ENCODE results near the gene C4orf50.

C4orf50 gene

DNA sequence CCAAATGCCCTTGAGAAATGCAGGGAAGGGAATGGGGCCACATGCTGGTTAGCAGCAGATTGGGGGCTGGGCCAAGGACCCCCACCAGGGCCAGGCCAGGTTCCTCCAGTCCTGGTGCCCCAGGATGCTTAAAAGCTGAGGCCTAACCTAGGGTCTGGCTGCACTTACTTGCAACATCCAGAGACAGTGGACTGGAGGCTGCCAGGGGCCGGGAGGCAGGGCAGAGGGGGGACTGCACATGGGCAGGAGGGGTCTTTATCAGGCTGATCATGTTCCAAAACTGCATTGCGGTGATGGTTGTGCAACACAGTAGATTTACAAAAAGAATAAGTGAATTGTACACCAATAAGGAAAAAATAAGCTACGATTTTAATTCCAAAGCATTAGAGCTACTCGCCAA, 36.8 kb upstream of the C4orf50 start:
- TF ChIP-seq SIN3A (IDR thresholded peaks at IDR 0.05; ENCODE audit: borderline replicate concordance, insufficient read depth, low read length) (no peak), POLR2AphosphoS5 (IDR thresholded peaks at IDR 0.05; ENCODE audit: low read depth, low read length) (no peak), TAF1 (IDR thresholded peaks at IDR 0.05; ENCODE audit: borderline replicate concordance, insufficient read depth, low read length) (no peak), FOXP2 (optimal IDR thresholded peaks at IDR 0.05; ENCODE audit: borderline replicate concordance, extremely low read depth, extremely low read length, insufficient read depth) (no peak)
- TF ChIP-seq, protein P1, sequence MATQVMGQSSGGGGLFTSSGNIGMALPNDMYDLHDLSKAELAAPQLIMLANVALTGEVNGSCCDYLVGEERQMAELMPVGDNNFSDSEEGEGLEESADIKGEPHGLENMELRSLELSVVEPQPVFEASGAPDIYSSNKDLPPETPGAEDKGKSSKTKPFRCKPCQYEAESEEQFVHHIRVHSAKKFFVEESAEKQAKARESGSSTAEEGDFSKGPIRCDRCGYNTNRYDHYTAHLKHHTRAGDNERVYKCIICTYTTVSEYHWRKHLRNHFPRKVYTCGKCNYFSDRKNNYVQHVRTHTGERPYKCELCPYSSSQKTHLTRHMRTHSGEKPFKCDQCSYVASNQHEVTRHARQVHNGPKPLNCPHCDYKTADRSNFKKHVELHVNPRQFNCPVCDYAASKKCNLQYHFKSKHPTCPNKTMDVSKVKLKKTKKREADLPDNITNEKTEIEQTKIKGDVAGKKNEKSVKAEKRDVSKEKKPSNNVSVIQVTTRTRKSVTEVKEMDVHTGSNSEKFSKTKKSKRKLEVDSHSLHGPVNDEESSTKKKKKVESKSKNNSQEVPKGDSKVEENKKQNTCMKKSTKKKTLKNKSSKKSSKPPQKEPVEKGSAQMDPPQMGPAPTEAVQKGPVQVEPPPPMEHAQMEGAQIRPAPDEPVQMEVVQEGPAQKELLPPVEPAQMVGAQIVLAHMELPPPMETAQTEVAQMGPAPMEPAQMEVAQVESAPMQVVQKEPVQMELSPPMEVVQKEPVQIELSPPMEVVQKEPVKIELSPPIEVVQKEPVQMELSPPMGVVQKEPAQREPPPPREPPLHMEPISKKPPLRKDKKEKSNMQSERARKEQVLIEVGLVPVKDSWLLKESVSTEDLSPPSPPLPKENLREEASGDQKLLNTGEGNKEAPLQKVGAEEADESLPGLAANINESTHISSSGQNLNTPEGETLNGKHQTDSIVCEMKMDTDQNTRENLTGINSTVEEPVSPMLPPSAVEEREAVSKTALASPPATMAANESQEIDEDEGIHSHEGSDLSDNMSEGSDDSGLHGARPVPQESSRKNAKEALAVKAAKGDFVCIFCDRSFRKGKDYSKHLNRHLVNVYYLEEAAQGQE (IDR thresholded peaks at IDR 0.05; ENCODE audit: insufficient read depth in 1 of 2, low read depth in 2 of 2, low read length in 2 of 2), result no peak

DNA sequence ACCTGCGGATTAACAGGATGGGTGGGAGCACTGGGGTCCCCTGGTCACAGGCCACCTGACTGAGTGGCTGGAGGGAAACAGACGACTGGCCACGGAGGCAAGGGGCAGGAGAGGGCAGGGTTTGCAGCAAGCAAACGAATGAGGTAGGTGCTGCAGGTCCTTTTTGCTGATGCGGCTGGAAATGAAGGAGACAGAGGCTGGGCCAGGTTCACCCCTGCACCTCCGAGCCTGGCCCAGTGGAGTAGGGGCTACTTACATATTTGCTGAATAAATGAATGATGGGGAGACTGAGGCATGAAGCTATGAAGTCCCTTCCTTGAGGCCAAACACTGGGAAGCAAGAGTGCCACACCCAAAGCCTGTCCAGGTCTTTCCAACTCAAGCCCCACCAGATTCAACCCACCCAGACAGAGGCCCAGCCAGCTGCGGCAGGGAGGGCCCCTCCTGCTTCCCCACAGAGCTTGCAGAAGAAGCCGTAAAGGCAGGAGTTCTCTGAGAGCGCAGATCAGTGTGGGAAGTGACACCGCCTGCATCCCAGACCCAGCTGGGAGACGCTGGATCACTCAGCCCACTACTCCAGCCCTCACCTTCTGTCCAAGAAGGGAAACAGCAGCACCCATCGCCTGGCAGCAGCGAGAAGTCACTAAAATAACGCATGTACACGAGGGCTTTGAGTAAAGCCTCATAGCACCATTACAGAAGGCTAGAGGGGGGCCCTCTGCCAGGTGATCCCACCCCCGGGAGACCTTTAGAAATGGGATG, 36.1 kb upstream of the C4orf50 start:
- TF ChIP-seq, protein P1 (IDR thresholded peaks at IDR 0.05; ENCODE audit: insufficient read depth in 1 of 2, low read depth in 2 of 2, low read length in 2 of 2), result no peak

DNA sequence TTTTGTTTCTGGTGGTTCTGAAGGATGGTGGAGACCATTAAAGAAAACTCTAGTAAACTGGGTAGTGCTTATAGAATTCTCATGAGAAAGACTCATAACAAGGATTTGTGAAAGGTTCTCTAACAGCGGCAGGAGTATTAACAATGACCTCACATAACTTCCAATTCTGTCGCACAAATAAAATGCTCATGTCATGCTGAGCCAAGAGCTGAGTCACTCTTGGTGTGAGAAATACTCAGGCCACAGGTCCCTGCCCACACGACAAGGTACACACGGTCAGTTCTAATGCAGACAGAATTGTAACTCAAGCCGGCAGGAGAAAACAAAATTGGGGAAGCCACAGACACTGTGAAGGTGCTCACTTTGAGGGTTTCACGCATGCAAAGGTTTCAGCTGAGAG, 34.4 kb upstream of the C4orf50 start:
- TF ChIP-seq, protein P1 (IDR thresholded peaks at IDR 0.05; ENCODE audit: insufficient read depth in 1 of 2, low read depth in 2 of 2, low read length in 2 of 2), result no peak
- TF ChIP-seq POLR2AphosphoS5 (IDR thresholded peaks at IDR 0.05; ENCODE audit: low read depth, low read length) (no peak), TAF1 (IDR thresholded peaks at IDR 0.05; ENCODE audit: borderline replicate concordance, insufficient read depth, low read length) (no peak), FOXP2 (optimal IDR thresholded peaks at IDR 0.05; ENCODE audit: borderline replicate concordance, extremely low read depth, extremely low read length, insufficient read depth) (no peak), SIN3A (IDR thresholded peaks at IDR 0.05; ENCODE audit: borderline replicate concordance, insufficient read depth, low read length) (no peak)

DNA sequence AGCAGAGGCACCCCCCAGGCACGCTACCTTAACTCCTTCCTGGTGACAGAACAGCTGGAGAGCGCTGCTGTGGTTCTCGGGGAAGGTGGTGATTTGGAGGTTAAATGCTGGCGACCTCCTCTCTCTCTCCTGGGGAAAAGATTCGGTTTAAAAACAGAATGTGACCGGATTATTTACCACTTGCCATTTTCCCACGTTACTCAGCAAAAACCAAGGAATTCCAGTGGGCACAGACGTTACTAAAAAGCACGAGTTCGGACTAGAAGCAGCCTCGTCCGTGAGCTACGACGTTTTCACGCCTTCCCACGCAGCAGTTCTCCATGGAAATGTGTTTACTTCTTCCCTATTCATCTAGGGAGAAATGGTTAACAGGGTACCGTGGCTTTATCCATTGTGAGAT, 32.3 kb upstream of the C4orf50 start:
- TF ChIP-seq TAF1 (IDR thresholded peaks at IDR 0.05; ENCODE audit: borderline replicate concordance, insufficient read depth, low read length) (no peak), SIN3A (IDR thresholded peaks at IDR 0.05; ENCODE audit: borderline replicate concordance, insufficient read depth, low read length) (no peak), FOXP2 (optimal IDR thresholded peaks at IDR 0.05; ENCODE audit: borderline replicate concordance, extremely low read depth, extremely low read length, insufficient read depth) (no peak), POLR2AphosphoS5 (IDR thresholded peaks at IDR 0.05; ENCODE audit: low read depth, low read length) (no peak)
- TF ChIP-seq, protein P1 (IDR thresholded peaks at IDR 0.05; ENCODE audit: insufficient read depth in 1 of 2, low read depth in 2 of 2, low read length in 2 of 2), result no peak

DNA sequence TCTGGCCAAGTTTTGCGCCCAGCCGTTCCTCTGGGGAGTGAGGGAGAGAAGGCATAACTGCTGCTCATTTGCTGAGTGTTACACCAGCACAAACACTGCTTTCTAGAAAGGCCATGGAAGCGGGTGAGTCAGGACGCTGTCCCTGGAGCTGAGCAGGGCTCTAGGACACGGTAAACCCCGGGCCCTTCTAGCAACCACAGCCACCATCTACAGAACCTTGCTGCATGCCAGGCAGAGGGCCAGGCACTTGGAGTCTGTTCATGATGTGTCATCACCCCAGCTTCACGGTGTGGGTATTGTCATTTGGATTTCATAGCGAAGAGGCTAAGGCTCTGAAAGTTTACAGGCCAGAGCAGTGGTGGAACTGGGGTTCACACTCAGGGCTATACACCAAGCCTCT, 31.8 kb upstream of the C4orf50 start:
- no peak for TF ChIP-seq TAF1 (IDR thresholded peaks at IDR 0.05; ENCODE audit: borderline replicate concordance, insufficient read depth, low read length)
- TF ChIP-seq POLR2AphosphoS5 (IDR thresholded peaks at IDR 0.05; ENCODE audit: low read depth, low read length), result no peak
- no peak for TF ChIP-seq FOXP2 (optimal IDR thresholded peaks at IDR 0.05; ENCODE audit: borderline replicate concordance, extremely low read depth, extremely low read length, insufficient read depth)
- TF ChIP-seq, protein P1 (IDR thresholded peaks at IDR 0.05; ENCODE audit: insufficient read depth in 1 of 2, low read depth in 2 of 2, low read length in 2 of 2), result no peak
- TF ChIP-seq SIN3A (IDR thresholded peaks at IDR 0.05; ENCODE audit: borderline replicate concordance, insufficient read depth, low read length), result no peak

Data from PFSK-1 (cell line).